Measurements from ENCODE around the gene ZNF750.

GRCh38 chr17:82806645-82807044 lies 33.2 kb downstream of the ZNF750 start:
- TF ChIP-seq POLR2A (IDR thresholded peaks at IDR 0.05) (no peak), CTCF (IDR thresholded peaks at IDR 0.05) (no peak)
